ENCODE data around the gene CKAP2.
"Not testable (repeated sequence)": the region's sequence is repeated elsewhere in the genome, so short reads cannot be mapped to it uniquely, and the experiment has no call there.

CKAP2 gene

GRCh38 chr13:52454820-52455676 is at the start of gene CKAP2:
TSS of gene CKAP2 (plus strand) at chr13:52455478. CDS start at chr13:52455557, 79 bp downstream.
- peak; percentile 92 to 94 for DNase-seq

- peak in 1 of 2 donors; percentile 10 for DNase-seq
Measured at GRCh38 chr13:52405767-52406494, 49.3 kb upstream of the CKAP2 start, which contains the start of gene THSD1. TSS of gene THSD1 (minus strand) at chr13:52406172. CDS start at chr13:52402600, 3,572 bp downstream.

- no peak for DNase-seq
Measured at GRCh38 chr13:52406629-52407028, 48.6 kb upstream of the CKAP2 start.

GRCh38 chr13:52407436-52407835 is 47.8 kb upstream of the CKAP2 start:
- DNase-seq: not testable (repeated sequence)

- not testable (repeated sequence) for DNase-seq
Measured at GRCh38 chr13:52408071-52408658, 47.1 kb upstream of the CKAP2 start.

GRCh38 chr13:52411629-52412028 is 43.6 kb upstream of the CKAP2 start:
- DNase-seq: no peak

GRCh38 chr13:52412128-52412527 is 43.1 kb upstream of the CKAP2 start:
- no peak for DNase-seq

GRCh38 chr13:52414051-52414450 is 41.2 kb upstream of the CKAP2 start:
- DNase-seq: no peak

GRCh38 chr13:52414963-52415362 is 40.3 kb upstream of the CKAP2 start:
- no peak for DNase-seq

GRCh38 chr13:52419080-52419479 is 36.2 kb upstream of the CKAP2 start:
- no peak for DNase-seq

GRCh38 chr13:52421216-52421615 is 34.1 kb upstream of the CKAP2 start:
- no peak for DNase-seq

GRCh38 chr13:52428295-52428694 is 27.0 kb upstream of the CKAP2 start:
- DNase-seq: no peak

GRCh38 chr13:52432456-52432855 is 22.8 kb upstream of the CKAP2 start:
- DNase-seq: no peak

- no peak for DNase-seq
Measured at GRCh38 chr13:52446265-52446664, 9.0 kb upstream of the CKAP2 start.

GRCh38 chr13:52447354-52447753 is 7.9 kb upstream of the CKAP2 start:
- no peak for DNase-seq

- DNase-seq: no peak
Measured at GRCh38 chr13:52447815-52448552, 7.3 kb upstream of the CKAP2 start.

GRCh38 chr13:52449331-52450011 is 5.8 kb upstream of the CKAP2 start:
- no peak for DNase-seq

- peak; percentile 94 to 96 for DNase-seq
Measured at GRCh38 chr13:52450012-52450792, 5.1 kb upstream of the CKAP2 start, which contains the start of gene VPS36. TSS of gene VPS36 (minus strand) at chr13:52450634. CDS start at chr13:52450594, 40 bp downstream.

- DNase-seq: no peak
Measured at GRCh38 chr13:52450793-52451116, 4.5 kb upstream of the CKAP2 start.

- no peak for DNase-seq
Measured at GRCh38 chr13:52451135-52451804, 4.0 kb upstream of the CKAP2 start.

GRCh38 chr13:52452470-52452869 is 2.8 kb upstream of the CKAP2 start:
- DNase-seq: no peak

Data from CD4-positive, alpha-beta T cell treated with Interferon alpha-2 for 1 hour (primary cell).